Measurements from ENCODE around the gene APOO. TPM values are rescaled to one million over a fixed set of nuclear protein-coding genes. Genes with fewer than 3 reads are reported as not detected.

APOO gene
- total and polyA plus RNA-seq, 2 of the 13 experiments (the other 11 are each of a cell fraction or from before 2014, with no cell fraction given) = 9.7 to 22.1 TPM

DNA sequence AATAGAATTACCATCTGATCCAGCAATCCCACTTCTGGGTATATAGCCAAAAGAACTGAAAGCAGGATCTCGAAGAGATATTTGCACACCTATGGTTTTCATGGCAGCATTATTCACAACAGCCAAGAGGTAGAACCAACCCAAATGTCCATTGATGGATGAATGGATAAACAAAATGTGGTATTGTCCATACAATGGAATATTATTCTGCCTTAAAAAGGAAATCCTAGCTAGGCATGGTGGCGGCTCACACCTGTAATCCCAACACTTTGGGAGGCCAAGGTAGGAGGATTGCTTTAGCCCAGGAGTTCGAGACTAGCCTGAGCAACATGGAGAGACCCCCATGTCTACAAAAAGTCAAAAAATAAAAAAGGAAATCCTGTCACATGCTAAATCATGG, 97.5 kb downstream of the APOO start:
- H3K4me2 ChIP-seq (ENCODE audit: low read depth, low read length) = no peak overlapping the region
- H3K4me3 ChIP-seq (replicated peaks in 1 of 3; ENCODE audit: insufficient read depth in 1 of 3, low read depth in 2 of 3, low read length in 3 of 3) = no peak overlapping the region
- H3K27ac ChIP-seq (ENCODE audit: extremely low read length, insufficient read depth, low read length) = no peak overlapping the region
- DNase-seq (ENCODE audit: low spot score) (no peak), ATAC-seq (no peak), FAIRE-seq (no peak)
- no peak overlapping the region for H3K9ac ChIP-seq (ENCODE audit: insufficient read depth, low read depth, low read length)
- ChIA-PET CTCF (ENCODE audit: low intra/inter-chr PET ratio, low total read pairs) (no interaction called here), POLR2A (no interaction called here)
- H4K20me1 ChIP-seq (ENCODE audit: insufficient read depth, low read length) = no peaks in the 10 kb centered on the region
- no peaks in the 10 kb centered on the region for H3K36me3 ChIP-seq (replicated peaks in 1 of 2; ENCODE audit: control insufficient read depth in 1 of 2, insufficient read depth in 2 of 2, low read length in 2 of 2)
- intact Hi-C loops (cut with micrococcal nuclease; ENCODE audit: unreplicated experiment) = no loop called here
- H3K4me1 ChIP-seq (ENCODE audit: insufficient read depth, low read length) = peaks cover 24% of the 10 kb centered on the region
- no TSS peak for BruUV-seq (replicated peaks)
- H3K79me2 ChIP-seq (ENCODE audit: insufficient read depth, low read length) = no peaks in the 10 kb centered on the region
- H3K27me3 ChIP-seq (ENCODE audit: control insufficient read depth in 1 of 2, insufficient read depth in 2 of 2, low read length in 2 of 2) = no peaks in the 10 kb centered on the region
- TF ChIP-seq SIN3B (IDR thresholded peaks at IDR 0.05; ENCODE audit: low read length) = no peak
- TF ChIP-seq, protein P1, sequence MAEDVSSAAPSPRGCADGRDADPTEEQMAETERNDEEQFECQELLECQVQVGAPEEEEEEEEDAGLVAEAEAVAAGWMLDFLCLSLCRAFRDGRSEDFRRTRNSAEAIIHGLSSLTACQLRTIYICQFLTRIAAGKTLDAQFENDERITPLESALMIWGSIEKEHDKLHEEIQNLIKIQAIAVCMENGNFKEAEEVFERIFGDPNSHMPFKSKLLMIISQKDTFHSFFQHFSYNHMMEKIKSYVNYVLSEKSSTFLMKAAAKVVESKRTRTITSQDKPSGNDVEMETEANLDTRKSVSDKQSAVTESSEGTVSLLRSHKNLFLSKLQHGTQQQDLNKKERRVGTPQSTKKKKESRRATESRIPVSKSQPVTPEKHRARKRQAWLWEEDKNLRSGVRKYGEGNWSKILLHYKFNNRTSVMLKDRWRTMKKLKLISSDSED (CRISPR knock-in tag; IDR thresholded peaks at IDR 0.05) = no peak
- TF ChIP-seq FOXK1 (CRISPR knock-in tag; IDR thresholded peaks at IDR 0.05; ENCODE audit: borderline replicate concordance, low read depth) = no peak
- TF ChIP-seq KMT2B (CRISPR knock-in tag; IDR thresholded peaks at IDR 0.05) = no peak
- WGBS (ENCODE audit: low lambda C conversion rate) = 94% methylated on average over 3 of the region's 3 CpGs
- no peak overlapping the region for H2AFZ ChIP-seq (ENCODE audit: low read length)
- H3K9me3 ChIP-seq (ENCODE audit: low read length) = no peaks in the 10 kb centered on the region
- in situ Hi-C loops (cut with HindIII; ENCODE audit: extremely low pct_ligation_motif_present, low pct_unique_long_range_greater_than_20kb) = no loop called here

DNA sequence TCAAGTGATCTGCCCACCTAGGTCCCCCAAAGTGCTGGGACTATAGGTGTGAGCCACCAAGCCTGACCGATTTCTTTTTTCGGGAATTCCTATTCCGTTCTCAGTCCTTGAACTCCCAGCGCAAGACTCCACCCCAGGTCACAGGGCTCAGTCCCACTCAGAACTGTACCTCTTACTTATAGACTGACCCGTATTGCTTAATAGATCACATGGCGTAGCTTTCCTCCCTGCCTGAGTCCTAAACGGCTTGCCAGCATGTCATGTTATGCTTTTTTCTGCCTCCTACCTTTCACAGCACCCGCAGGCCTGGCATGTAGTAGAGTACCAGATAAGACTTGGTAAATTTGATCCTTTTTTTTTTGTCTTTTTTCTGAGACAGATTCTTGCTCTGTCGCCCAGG, 102.3 kb downstream of the APOO start:
- WGBS (ENCODE audit: low lambda C conversion rate) = 96% methylated on average over 7 of the region's 9 CpGs

More for the DNA sequence above, 102.3 kb downstream of the APOO start:
- CTCF ChIA-PET (ENCODE audit: low intra/inter-chr PET ratio, low total read pairs) = no interaction called here
- Histone ChIP-seq H3K9me3 (ENCODE audit: low read length) (no peaks in the 10 kb centered on the region), H3K36me3 (replicated peaks in 1 of 2; ENCODE audit: control insufficient read depth in 1 of 2, insufficient read depth in 2 of 2, low read length in 2 of 2) (no peaks in the 10 kb centered on the region), H3K27ac (ENCODE audit: extremely low read length, insufficient read depth, low read length) (no peak overlapping the region), H4K20me1 (ENCODE audit: insufficient read depth, low read length) (no peaks in the 10 kb centered on the region), H3K27me3 (ENCODE audit: control insufficient read depth in 1 of 2, insufficient read depth in 2 of 2, low read length in 2 of 2) (no peaks in the 10 kb centered on the region), H3K4me3 (replicated peaks in 1 of 3; ENCODE audit: insufficient read depth in 1 of 3, low read depth in 2 of 3, low read length in 3 of 3) (no peak overlapping the region), H3K79me2 (ENCODE audit: insufficient read depth, low read length) (no peaks in the 10 kb centered on the region), H3K9ac (ENCODE audit: insufficient read depth, low read depth, low read length) (no peak overlapping the region), H3K4me1 (ENCODE audit: insufficient read depth, low read length) (peaks cover 46% of the 10 kb centered on the region), H3K4me2 (ENCODE audit: low read depth, low read length) (no peak overlapping the region), H2AFZ (ENCODE audit: low read length) (no peak overlapping the region)
- TF ChIP-seq NR2F1 (CRISPR knock-in tag; IDR thresholded peaks at IDR 0.05) (no peak), ZBTB38 (CRISPR knock-in tag; IDR thresholded peaks at IDR 0.05) (peak; percentile 29; the same call in 1 of the 2 replicates), CEBPG (CRISPR knock-in tag; IDR thresholded peaks at IDR 0.05) (peak; percentile 24; the same call in 1 of the 2 replicates)
- TF ChIP-seq, protein P2, sequence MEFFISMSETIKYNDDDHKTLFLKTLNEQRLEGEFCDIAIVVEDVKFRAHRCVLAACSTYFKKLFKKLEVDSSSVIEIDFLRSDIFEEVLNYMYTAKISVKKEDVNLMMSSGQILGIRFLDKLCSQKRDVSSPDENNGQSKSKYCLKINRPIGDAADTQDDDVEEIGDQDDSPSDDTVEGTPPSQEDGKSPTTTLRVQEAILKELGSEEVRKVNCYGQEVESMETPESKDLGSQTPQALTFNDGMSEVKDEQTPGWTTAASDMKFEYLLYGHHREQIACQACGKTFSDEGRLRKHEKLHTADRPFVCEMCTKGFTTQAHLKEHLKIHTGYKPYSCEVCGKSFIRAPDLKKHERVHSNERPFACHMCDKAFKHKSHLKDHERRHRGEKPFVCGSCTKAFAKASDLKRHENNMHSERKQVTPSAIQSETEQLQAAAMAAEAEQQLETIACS (CRISPR knock-in tag; IDR thresholded peaks at IDR 0.05) = no peak
- no TSS peak for BruUV-seq (replicated peaks)
- POLR2A ChIA-PET = interaction anchor here (3.1 kb wide), 1 partner anchor 22 kb away, joined by 42 read pairs; the partner anchor contains the start of gene SAT1
- DNase-seq (ENCODE audit: low spot score) (no peak), FAIRE-seq (no peak), ATAC-seq (no peak)
- intact Hi-C loops (cut with micrococcal nuclease; ENCODE audit: unreplicated experiment) = loop anchor here (2.0 to 5.0 kb wide), 2 partner anchors 15 to 37 kb away; no protein-coding TSS in a partner anchor
- in situ Hi-C loops (cut with HindIII; ENCODE audit: extremely low pct_ligation_motif_present, low pct_unique_long_range_greater_than_20kb) = no loop called here
